Stimulated activated naive CD8-positive, alpha-beta T cell treated with anti-CD3 and anti-CD28 coated beads, Interleukin-15, Interleukin-2, amounts not matched to agents 100 U/mL and 50 U/mL, for 24 hours (primary cell): ENCODE measurements around the gene FUT1.
A peak's percentile ranks its signal among the peaks of the same experiment; 100 is the strongest.

Experiments used
- ATAC-seq: fragments of 150-1000 bp; cut with Tn5 transposase; one replicate; pipeline ENCODE4 v1.10.0; 2021
- DNase-seq: peaks from one replicate; pipeline ENCODE4 v3.0.0; 2021

Gene FUT1

GRCh38 chr19:48741129-48741999, 11.1 kb downstream of the FUT1 start:
- ATAC-seq (no peak), DNase-seq (peak; percentile 65)

- no peak for DNase-seq
- ATAC-seq, result no peak
These were observed 12.1 kb downstream of the FUT1 start, which contains the start of gene RASIP1 for GRCh38 chr19:48740164-48740972. Gene RASIP1 (minus strand): TSS chr19:48740610. CDS start chr19:48740282, 328 bp downstream.

GRCh38 chr19:48739404-48740163, 12.9 kb downstream of the FUT1 start:
- DNase-seq (no peak), ATAC-seq (no peak)

GRCh38 chr19:48738557-48739403, 13.7 kb downstream of the FUT1 start:
- peak; percentile 97 for DNase-seq
- ATAC-seq, result peak; percentile 93

GRCh38 chr19:48737360-48737998, 15.0 kb downstream of the FUT1 start:
- DNase-seq (no peak), ATAC-seq (no peak)

GRCh38 chr19:48735031-48735615, 17.3 kb downstream of the FUT1 start:
- DNase-seq, result no peak
- no peak for ATAC-seq

- ATAC-seq (no peak), DNase-seq (no peak)
These were observed 17.8 kb downstream of the FUT1 start for GRCh38 chr19:48734625-48735024.

GRCh38 chr19:48731452-48731851, 21.0 kb downstream of the FUT1 start:
- ATAC-seq (no peak), DNase-seq (no peak)

- ATAC-seq (no peak), DNase-seq (no peak)
These were observed 23.4 kb downstream of the FUT1 start for GRCh38 chr19:48728911-48729664.

- no peak for DNase-seq
These were observed 25.9 kb downstream of the FUT1 start for GRCh38 chr19:48726556-48726955.

GRCh38 chr19:48724796-48725753, 27.4 kb downstream of the FUT1 start:
- ATAC-seq, result peak; percentile 50
- DNase-seq, result no peak

More at GRCh38 chr19:48726556-48726955, 25.9 kb downstream of the FUT1 start:
- ATAC-seq, result peak; percentile 33

- ATAC-seq (no peak), DNase-seq (no peak)
These were observed 30.2 kb downstream of the FUT1 start for GRCh38 chr19:48722196-48722708.

- ATAC-seq (peak; percentile 94), DNase-seq (peak; percentile 93)
These were observed 31.7 kb downstream of the FUT1 start for GRCh38 chr19:48720613-48721296.

- ATAC-seq, result peak; percentile 2
- no peak for DNase-seq
These were observed 32.2 kb downstream of the FUT1 start for GRCh38 chr19:48720251-48720612.

- DNase-seq (no peak), ATAC-seq (no peak)
These were observed 32.9 kb downstream of the FUT1 start, which contains the start of gene MAMSTR for GRCh38 chr19:48719263-48720171. Gene MAMSTR (minus strand): TSS chr19:48719725. CDS start chr19:48719031, 694 bp downstream.

- DNase-seq, result no peak
- ATAC-seq, result no peak
These were observed 33.7 kb downstream of the FUT1 start for GRCh38 chr19:48718711-48719231.
